Hepatocyte (in vitro differentiated cells): ENCODE measurements around the gene ABHD17A. TPM values are rescaled to one million over a fixed set of nuclear protein-coding genes. Genes with fewer than 3 reads are reported as not detected.
"Not testable (repeated sequence)": the region's sequence is repeated elsewhere in the genome, so short reads cannot be mapped to it uniquely, and the experiment has no call there.

Source experiments
- DNase-seq: peaks from one replicate; pipeline ENCODE4 v3.0.0-alpha.2; 2016; ENCODE audit warnings: low spot score
- H2AFZ ChIP-seq: fragments of 200-600 bp; sonication (generic); 2 replicates; pipeline ENCODE4 v1.6.0; 2016; ENCODE audit warnings: antibody characterized with exemption, mild to moderate bottlenecking
- H3K27ac ChIP-seq: fragments of 200-600 bp; sonication (generic); 2 replicates; pipeline ENCODE4 v1.5.1; 2016; ENCODE audit warnings: mild to moderate bottlenecking
- H3K27me3 ChIP-seq: fragments of 200-600 bp; sonication (generic); 2 replicates; pipeline ENCODE4 v1.6.1; 2016
- H3K36me3 ChIP-seq: fragments of 200-600 bp; sonication (generic); replicated peaks from 2 replicates; pipeline ENCODE4 v1.5.1; 2016; ENCODE audit warnings: low read depth; ENCODE audit not compliant: insufficient read depth
- H3K4me1 ChIP-seq: fragments of 200-600 bp; sonication (generic); 2 replicates; pipeline ENCODE4 v1.5.1; 2016; ENCODE audit warnings: mild to moderate bottlenecking, moderate library complexity; ENCODE audit not compliant: insufficient read depth
- H3K4me2 ChIP-seq: fragments of 200-600 bp; sonication (generic); 2 replicates; pipeline ENCODE4 v1.6.0; 2016
- H3K4me3 ChIP-seq: fragments of 200-600 bp; sonication (generic); 2 replicates; pipeline ENCODE4 v1.5.1; 2016; ENCODE audit warnings: mild to moderate bottlenecking
- H3K79me2 ChIP-seq: fragments of 200-600 bp; sonication (generic); 2 replicates; pipeline ENCODE4 v1.6.0; 2017; ENCODE audit warnings: mild to moderate bottlenecking
- H3K9me2 ChIP-seq: fragments of 200-600 bp; sonication (generic); replicated peaks from 2 replicates; pipeline ENCODE4 v1.6.0; 2017; ENCODE audit warnings: mild to moderate bottlenecking; ENCODE audit not compliant: insufficient read depth
- H3K9me3 ChIP-seq: fragments of 200-600 bp; sonication (generic); 2 replicates; pipeline ENCODE4 v1.5.1; 2016; ENCODE audit warnings: low read depth, mild to moderate bottlenecking
- H4K20me1 ChIP-seq: fragments of 200-600 bp; sonication (generic); 2 replicates; pipeline ENCODE4 v1.6.0; 2016; ENCODE audit warnings: mild to moderate bottlenecking; ENCODE audit not compliant: insufficient read depth, poor library complexity, severe bottlenecking
- CTCF ChIP-seq: fragments of 200-600 bp; sonication (generic); IDR thresholded peaks from 2 replicates; pipeline ENCODE4 v1.5.1; 2016; ENCODE audit warnings: antibody characterized with exemption, mild to moderate bottlenecking; ENCODE audit not compliant: poor library complexity
- EZH2 ChIP-seq: fragments of 200-600 bp; sonication (generic); IDR thresholded peaks from 2 replicates; pipeline ENCODE4 v1.6.1; 2016; ENCODE audit warnings: antibody characterized with exemption, mild to moderate bottlenecking, borderline replicate concordance
- EZH2phosphoT487 ChIP-seq: fragments of 200-600 bp; sonication (generic); IDR thresholded peaks from one replicate; pipeline ENCODE4 v1.6.1; 2018; ENCODE audit warnings: antibody characterized with exemption, mild to moderate bottlenecking, low read depth, moderate library complexity; ENCODE audit not compliant: unreplicated experiment, severe bottlenecking
- whole genome bisulfite sequencing: methylation state at CpG from one replicate; pipeline ENCODE4 v1.1.6; 2016; ENCODE audit warnings: low lambda C conversion rate; ENCODE audit errors: missing lambda C conversion rate; 5-methylcytosine and 5-hydroxymethylcytosine counted together
- polyA plus RNA-seq: library from polyadenylated mRNA; unstranded; fragments of >200 nt; fragmentation: Nextera tagmentation; extraction: Ambion mirVana; gene quantifications from 2 replicates; pipeline ENCODE4 v1.2.1, GENCODE V29; 2016
- total RNA-seq: library from RNA; depleted of rRNA; stranded (reverse); fragments of >200 nt; gene quantifications from 2 replicates; pipeline ENCODE4 v1.2.3, GENCODE V29; 2014

The ABHD17A gene
- total RNA-seq (62.5 and 77.5 TPM in 2 replicates), polyA plus RNA-seq (99.7 and 102 TPM in 2 replicates)

- peaks cover 32% of the 10 kb centered on the region for H4K20me1 ChIP-seq
- H3K79me2 ChIP-seq, result peaks cover 37% of the 10 kb centered on the region
- peak within 1 kb of the TSS; percentile 99 for H3K4me2 ChIP-seq
- peaks cover 22% of the 10 kb centered on the region for H3K4me1 ChIP-seq
- 37% methylated on average over 28 of the region's 46 CpGs for WGBS
- H3K9me3 ChIP-seq, H3K9me2 ChIP-seq, H3K36me3 ChIP-seq, H3K27me3 ChIP-seq, H2AFZ ChIP-seq: not testable (repeated sequence)
- H3K4me3 ChIP-seq, result peak within 1 kb of the TSS; percentile 97
- peak; percentile 98 for DNase-seq
- peak within 1 kb of the TSS; percentile 80 for H3K27ac ChIP-seq
Observed at GRCh38 chr19:1885398-1886119, at the start of gene ABHD17A. Gene ABHD17A (minus strand): TSS chr19:1885496. CDS start chr19:1881566, 3,930 bp downstream.

GRCh38 chr19:1933942-1934341, 48.6 kb upstream of the ABHD17A start:
- H3K9me2 ChIP-seq, result no peaks in the 10 kb centered on the region
- no peaks in the 10 kb centered on the region for H3K36me3 ChIP-seq
- no peaks in the 10 kb centered on the region for H3K27me3 ChIP-seq
- TF ChIP-seq EZH2 (no peak), CTCF (no peak), EZH2phosphoT487 (no peak)
- DNase-seq, result no peak
- peaks cover 5% of the 10 kb centered on the region for H3K4me1 ChIP-seq
- no peaks in the 10 kb centered on the region for H3K9me3 ChIP-seq
- H2AFZ ChIP-seq, result no peak overlapping the region
- no peak overlapping the region for H3K27ac ChIP-seq
- no peak overlapping the region for H3K4me3 ChIP-seq
- no peaks in the 10 kb centered on the region for H3K79me2 ChIP-seq
- H3K4me2 ChIP-seq, result no peak overlapping the region
- 97% methylated on average over 8 of the region's 8 CpGs for WGBS
- H4K20me1 ChIP-seq, result no peaks in the 10 kb centered on the region

GRCh38 chr19:1933244-1933643, 47.9 kb upstream of the ABHD17A start:
- Histone ChIP-seq H4K20me1 (no peaks in the 10 kb centered on the region), H3K27me3 (no peaks in the 10 kb centered on the region), H3K9me2 (no peaks in the 10 kb centered on the region), H3K4me3 (no peak overlapping the region), H3K4me2 (no peak overlapping the region), H2AFZ (no peak overlapping the region), H3K9me3 (no peaks in the 10 kb centered on the region), H3K36me3 (no peaks in the 10 kb centered on the region), H3K79me2 (no peaks in the 10 kb centered on the region), H3K27ac (no peak overlapping the region), H3K4me1 (peaks cover 5% of the 10 kb centered on the region)
- no peak for DNase-seq
- 91% methylated on average over 7 of the region's 7 CpGs for WGBS
- no peak for TF ChIP-seq CTCF
- TF ChIP-seq EZH2, result no peak
- no peak for TF ChIP-seq EZH2phosphoT487

- WGBS, result 84% methylated on average over 8 of the region's 8 CpGs
- TF ChIP-seq EZH2phosphoT487 (no peak), CTCF (no peak), EZH2 (no peak)
- Histone ChIP-seq H3K9me3 (no peaks in the 10 kb centered on the region), H3K9me2 (no peaks in the 10 kb centered on the region), H3K36me3 (no peaks in the 10 kb centered on the region), H3K4me3 (no peak overlapping the region), H3K4me2 (no peak overlapping the region), H3K27ac (no peak overlapping the region), H3K27me3 (no peaks in the 10 kb centered on the region), H3K4me1 (peaks cover 5% of the 10 kb centered on the region), H4K20me1 (no peaks in the 10 kb centered on the region), H2AFZ (no peak overlapping the region), H3K79me2 (no peaks in the 10 kb centered on the region)
- DNase-seq, result no peak
Observed at GRCh38 chr19:1932395-1932794, 47.1 kb upstream of the ABHD17A start.
